H9 (cell line): Measurements from ENCODE around the gene RNF225. TPM values are rescaled to one million over a fixed set of nuclear protein-coding genes. Genes with fewer than 3 reads are reported as not detected.
"Not testable (repeated sequence)": the region's sequence is repeated elsewhere in the genome, so short reads cannot be mapped to it uniquely, and the experiment has no call there.

Experiments
- DNase-seq: peaks from one replicate; pipeline ENCODE4 v3.0.0-alpha.2; 2017
- H2AFZ ChIP-seq: one replicate; pipeline ENCODE4 v1.6.1; 2013; ENCODE audit warnings: mild to moderate bottlenecking, low read length, control low read depth, moderate library complexity
- H2AK5ac ChIP-seq: 2 replicates; pipeline ENCODE4 v1.6.1; 2013; ENCODE audit warnings: low read length, control low read depth, mixed read lengths; ENCODE audit not compliant: insufficient read length
- H2BK120ac ChIP-seq: one replicate; pipeline ENCODE4 v1.6.1; 2013; ENCODE audit warnings: low read depth, mild to moderate bottlenecking, low read length, control low read depth, inconsistent platforms; ENCODE audit not compliant: poor library complexity, severe bottlenecking
- H2BK12ac ChIP-seq: 2 replicates; pipeline ENCODE4 v1.6.1; 2013; ENCODE audit warnings: low read length, control low read depth, mixed read lengths, low read depth; ENCODE audit not compliant: insufficient read length
- H2BK15ac ChIP-seq: 2 replicates; pipeline ENCODE4 v1.6.1; 2013; ENCODE audit warnings: low read depth, low read length, control low read depth
- H2BK20ac ChIP-seq: one replicate; pipeline ENCODE4 v1.6.1; 2013; ENCODE audit warnings: low read depth, mild to moderate bottlenecking, low read length, control low read depth, inconsistent platforms; ENCODE audit not compliant: poor library complexity, severe bottlenecking
- H2BK5ac ChIP-seq: 2 replicates; pipeline ENCODE4 v1.6.1; 2013; ENCODE audit warnings: low read length, control low read depth, mixed read lengths; ENCODE audit not compliant: insufficient read length
- H3K14ac ChIP-seq: 2 replicates; pipeline ENCODE4 v1.6.1; 2013; ENCODE audit warnings: low read length, control low read depth; ENCODE audit not compliant: insufficient read depth
- H3K18ac ChIP-seq: 2 replicates; pipeline ENCODE4 v1.6.1; 2013; ENCODE audit warnings: low read depth, mild to moderate bottlenecking, mixed read lengths, low read length, control low read depth; ENCODE audit not compliant: insufficient read length
- H3K23ac ChIP-seq: 2 replicates; pipeline ENCODE4 v1.6.1; 2013; ENCODE audit warnings: low read length, control low read depth, mixed read lengths, low read depth; ENCODE audit not compliant: insufficient read length
- H3K23me2 ChIP-seq: 2 replicates; pipeline ENCODE4 v1.6.1; 2013; ENCODE audit warnings: low read depth, mild to moderate bottlenecking, mixed read lengths, low read length, control low read depth; ENCODE audit not compliant: insufficient read length, poor library complexity, severe bottlenecking
- H3K27ac ChIP-seq: 2 replicates; pipeline ENCODE4 v1.5.1; 2013; ENCODE audit warnings: low read length, control low read depth, mixed read lengths, low read depth; ENCODE audit not compliant: insufficient read length
- H3K27me3 ChIP-seq: 2 replicates; pipeline ENCODE4 v1.6.1; 2013; ENCODE audit warnings: low read length, control low read depth, inconsistent platforms; ENCODE audit not compliant: insufficient read depth
- H3K4ac ChIP-seq: 2 replicates; pipeline ENCODE4 v1.6.1; 2013; ENCODE audit warnings: low read depth, mild to moderate bottlenecking, control low read depth, inconsistent platforms, low read length, moderate library complexity
- H3K4me1 ChIP-seq: 2 replicates; pipeline ENCODE4 v1.6.1; 2013; ENCODE audit warnings: low read length, control low read depth, inconsistent platforms; ENCODE audit not compliant: insufficient read depth
- H3K4me2 ChIP-seq: 2 replicates; pipeline ENCODE4 v1.6.1; 2013; ENCODE audit warnings: low read length, control low read depth, mixed read lengths; ENCODE audit not compliant: insufficient read length, insufficient read depth
- H3K56ac ChIP-seq: 2 replicates; pipeline ENCODE4 v1.6.1; 2013; ENCODE audit warnings: low read depth, mild to moderate bottlenecking, mixed read lengths, low read length, control low read depth; ENCODE audit not compliant: insufficient read length
- H3K79me1 ChIP-seq: 2 replicates; pipeline ENCODE4 v1.6.1; 2013; ENCODE audit warnings: low read depth, mild to moderate bottlenecking, moderate library complexity, low read length, control low read depth, inconsistent platforms; ENCODE audit not compliant: insufficient read depth, poor library complexity, severe bottlenecking
- H3K79me2 ChIP-seq: 2 replicates; pipeline ENCODE4 v1.6.1; 2013; ENCODE audit warnings: low read length, control low read depth, inconsistent platforms; ENCODE audit not compliant: insufficient read depth
- H3K9ac ChIP-seq: 2 replicates; pipeline ENCODE4 v1.6.1; 2013; ENCODE audit warnings: low read length, control low read depth, mixed read lengths; ENCODE audit not compliant: insufficient read length; ENCODE audit errors: extremely low read depth
- H3K9me3 ChIP-seq: one replicate; pipeline ENCODE4 v1.6.1; 2013; ENCODE audit warnings: low read depth, low read length, inconsistent platforms; ENCODE audit not compliant: control insufficient read depth
- H3T11ph ChIP-seq: one replicate; pipeline ENCODE4 v1.6.1; 2013; ENCODE audit warnings: mild to moderate bottlenecking, low read length, control low read depth, inconsistent platforms
- H4K20me1 ChIP-seq: one replicate; pipeline ENCODE4 v1.6.1; 2013; ENCODE audit not compliant: control insufficient read depth, insufficient read length, insufficient read depth
- H4K5ac ChIP-seq: 2 replicates; pipeline ENCODE4 v1.6.1; 2013; ENCODE audit warnings: low read depth, mild to moderate bottlenecking, mixed read lengths, low read length, control low read depth; ENCODE audit not compliant: insufficient read length
- H4K8ac ChIP-seq: replicated peaks from 2 replicates; pipeline ENCODE4 v1.6.1; 2013; ENCODE audit warnings: low read length, control low read depth, mixed read lengths, low read depth; ENCODE audit not compliant: insufficient read length
- H4K91ac ChIP-seq: 2 replicates; pipeline ENCODE4 v1.6.1; 2013; ENCODE audit warnings: low read depth, mild to moderate bottlenecking, moderate library complexity, mixed read lengths, low read length, control low read depth; ENCODE audit not compliant: insufficient read length
- H3K27ac Mint-ChIP-seq, 3 experiments: 2 replicates in 2 of 3; 3 replicates in 1 of 3; pipeline ENCODE4 v1.8.0; 2020 to 2021; ENCODE audit warnings: mixed read lengths in 3 of 3, mild to moderate bottlenecking in 1 of 3, moderate library complexity in 1 of 3
- H3K27me3 Mint-ChIP-seq: 2 replicates; pipeline ENCODE4 v1.8.0; 2021; ENCODE audit warnings: low read depth, mild to moderate bottlenecking, moderate library complexity, mixed read lengths
- H3K36me3 Mint-ChIP-seq, 3 experiments: 2 replicates in 2 of 3; 3 replicates in 1 of 3; pipeline ENCODE4 v1.8.0; 2020 to 2021; ENCODE audit warnings: low read depth in 3 of 3, mixed read lengths in 3 of 3; ENCODE audit not compliant: insufficient read depth in 1 of 3
- H3K4me1 Mint-ChIP-seq, 2 experiments: 2 replicates each; pipeline ENCODE4 v1.8.0; 2020; ENCODE audit warnings: mixed read lengths in 2 of 2
- H3K4me3 Mint-ChIP-seq, 2 experiments: 2 replicates in 1 of 2; 3 replicates in 1 of 2; pipeline ENCODE4 v1.8.0; 2020 to 2021; ENCODE audit warnings: mild to moderate bottlenecking in 2 of 2, mixed read lengths in 2 of 2, moderate library complexity in 1 of 2
- H3K9me3 Mint-ChIP-seq, 2 experiments: 2 replicates in 1 of 2; 3 replicates in 1 of 2; pipeline ENCODE4 v1.8.0; 2020; ENCODE audit warnings: mild to moderate bottlenecking in 2 of 2, mixed read lengths in 2 of 2, moderate library complexity in 1 of 2
- CTCF ChIP-seq: fragments of 200-600 bp; sonication (generic); conservative IDR thresholded peaks from 3 replicates; pipeline ENCODE4 v1.8.0; 2021; ENCODE audit warnings: antibody characterized with exemption, mild to moderate bottlenecking
- WGBS: extraction: QIAGEN DNeasy Blood & Tissue Kit; methylation state at CpG from one replicate; pipeline ENCODE4 v1.1.7; 2013; ENCODE audit warnings: missing lambda C conversion rate, low lambda C conversion rate, mixed read lengths; ENCODE audit not compliant: insufficient read length; ENCODE audit errors: extremely low coverage; 5-methylcytosine and 5-hydroxymethylcytosine counted together
- total RNA-seq: library from RNA; stranded (reverse); gene quantifications from 2 replicates; pipeline ENCODE4 v1.2.1, GENCODE V29; 2021

RNF225 gene
- total RNA-seq, 1 experiment from 2014 or later = 2.1 TPM

DNA sequence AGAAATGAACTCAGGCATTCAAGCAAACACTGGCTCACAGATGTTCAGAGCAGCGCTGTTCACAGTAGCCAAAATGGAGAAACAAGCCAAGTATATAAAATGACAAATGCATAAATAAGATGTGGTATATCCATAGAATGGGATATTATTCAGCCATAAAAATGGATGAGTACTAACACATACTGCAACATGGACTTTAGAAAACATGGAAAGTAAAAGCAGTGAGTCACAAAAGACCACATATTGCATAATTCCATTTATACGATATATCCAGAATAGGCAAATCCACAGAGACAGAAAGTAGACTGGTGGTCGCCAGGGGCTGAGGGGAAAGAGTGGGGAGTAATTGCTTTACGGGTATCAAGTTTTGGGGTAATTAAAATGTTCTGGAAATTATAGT lies 21.3 kb upstream of the RNF225 start:
- no peak overlapping the region for H3K4me2 ChIP-seq
- Mint-ChIP-seq H3K9me3 (no peaks in the 10 kb centered on the region), H3K27me3 (no peaks in the 10 kb centered on the region), H3K4me3 (no peak overlapping the region), H3K27ac (no peak overlapping the region), H3K4me1 (no peaks in the 10 kb centered on the region), H3K36me3 (peaks cover 0 to 3% (median 0%) of the 10 kb centered on the region in 3 experiments; a peak in 1 of 7 replicates)
- no peak overlapping the region for H3K27ac ChIP-seq
- no peak overlapping the region for H4K5ac ChIP-seq
- H3K18ac ChIP-seq = no peak overlapping the region
- no peak overlapping the region for H4K8ac ChIP-seq
- H3K27me3 ChIP-seq = no peaks in the 10 kb centered on the region
- no peak for DNase-seq
- no peak overlapping the region for H2BK20ac ChIP-seq
- H2AK5ac ChIP-seq = no peak overlapping the region
- H3K9me3 ChIP-seq = no peaks in the 10 kb centered on the region
- H3T11ph ChIP-seq = no peak overlapping the region
- no CpG with 5 or more reads among the region's 4 CpGs for WGBS
- no peak overlapping the region for H3K9ac ChIP-seq
- no peak overlapping the region for H3K56ac ChIP-seq
- no peak overlapping the region for H2BK12ac ChIP-seq
- H3K4me1 ChIP-seq = no peaks in the 10 kb centered on the region
- H2BK15ac ChIP-seq = no peak overlapping the region
- no peak for TF ChIP-seq CTCF
- no peak overlapping the region for H3K14ac ChIP-seq
- H3K23me2 ChIP-seq = no peaks in the 10 kb centered on the region
- no peaks in the 10 kb centered on the region for H4K20me1 ChIP-seq
- no peaks in the 10 kb centered on the region for H3K79me1 ChIP-seq
- H3K23ac ChIP-seq = no peak overlapping the region
- H2BK5ac ChIP-seq = no peak overlapping the region
- H3K4ac ChIP-seq = no peak overlapping the region
- H2BK120ac ChIP-seq = no peak overlapping the region
- H2AFZ ChIP-seq = no peak overlapping the region
- no peaks in the 10 kb centered on the region for H3K79me2 ChIP-seq
- no peak overlapping the region for H4K91ac ChIP-seq

DNA sequence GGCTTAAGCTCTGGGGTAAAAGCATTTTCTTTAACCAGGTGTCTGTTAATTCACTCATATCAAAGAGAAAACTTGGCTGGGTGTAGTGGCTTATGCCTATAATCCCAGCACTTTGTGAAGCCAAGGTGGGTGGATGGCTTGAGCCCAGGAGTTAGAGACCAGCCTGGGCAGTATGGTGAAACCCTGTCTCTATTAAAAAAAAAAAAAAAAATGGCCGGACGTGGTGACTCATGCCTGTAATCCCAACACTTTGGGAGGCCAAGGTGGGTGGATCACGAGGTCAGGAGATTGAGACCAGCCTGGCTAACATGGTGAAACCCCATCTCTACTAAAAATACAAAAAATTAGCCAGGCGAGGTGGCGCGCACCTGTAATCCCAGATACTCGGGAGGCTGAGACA lies 18.7 kb upstream of the RNF225 start:
- H2AFZ ChIP-seq, H4K8ac ChIP-seq, H3K9me3 Mint-ChIP-seq, H2BK5ac ChIP-seq, H2BK120ac ChIP-seq, H4K5ac ChIP-seq, DNase-seq, H3K18ac ChIP-seq, H4K91ac ChIP-seq, H2BK20ac ChIP-seq, H2AK5ac ChIP-seq, H3K14ac ChIP-seq, H3K9ac ChIP-seq, H3K56ac ChIP-seq, H3K4me2 ChIP-seq, H3K4me3 Mint-ChIP-seq, H2BK12ac ChIP-seq, H4K20me1 ChIP-seq, H3K36me3 Mint-ChIP-seq, H3K4ac ChIP-seq, H3K79me1 ChIP-seq, H3K9me3 ChIP-seq, H3K27me3 Mint-ChIP-seq, H3K4me1 Mint-ChIP-seq, H2BK15ac ChIP-seq, H3K27me3 ChIP-seq, H3K27ac ChIP-seq, H3K23ac ChIP-seq, H3K79me2 ChIP-seq, H3K4me1 ChIP-seq, H3T11ph ChIP-seq, H3K27ac Mint-ChIP-seq: not testable (repeated sequence)
- peaks cover 10% of the 10 kb centered on the region for H3K23me2 ChIP-seq
- WGBS = no CpG with 5 or more reads among the region's 7 CpGs
